ENCODE data around the gene HDAC4. TPM values are rescaled to one million over a fixed set of nuclear protein-coding genes. Genes with fewer than 3 reads are reported as not detected.

HDAC4 gene
- polyA plus RNA-seq, 1 donor (not counting 4 experiments of a cell fraction or from before 2014, with no cell fraction given), result 2.9 TPM

- no peak for DNase-seq (ENCODE audit: low read depth, low spot score)
- Histone ChIP-seq H3K36me3 (ENCODE audit: control insufficient read depth in 2 of 2, extremely low read depth in 1 of 2, insufficient read depth in 2 of 2, low read length in 2 of 2) (no peaks in the 10 kb centered on the region), H4K20me1 (ENCODE audit: control insufficient read depth, extremely low read depth, insufficient read depth, low read length) (no peaks in the 10 kb centered on the region), H3K4me1 (ENCODE audit: control insufficient read depth, extremely low read depth, insufficient read depth, low read length) (peaks cover 19% of the 10 kb centered on the region), H3K79me2 (ENCODE audit: control insufficient read depth, insufficient read depth, low read length) (no peaks in the 10 kb centered on the region), H3K9ac (ENCODE audit: control insufficient read depth, extremely low read depth, insufficient read depth, low read length) (no peak overlapping the region), H3K27me3 (ENCODE audit: control insufficient read depth, extremely low read depth, insufficient read depth, low read length) (no peaks in the 10 kb centered on the region), H2AFZ (ENCODE audit: control insufficient read depth, low read length) (no peak overlapping the region), H3K4me3 (ENCODE audit: control insufficient read depth in 2 of 3, extremely low read depth in 1 of 3, insufficient read depth in 2 of 3, low read depth in 1 of 3, low read length in 3 of 3) (no peak overlapping the region), H3K9me3 (ENCODE audit: control insufficient read depth, low read depth, low read length) (no peaks in the 10 kb centered on the region), H3K27ac (ENCODE audit: control insufficient read depth, insufficient read depth, low read length) (no peak overlapping the region), H3K4me2 (ENCODE audit: control insufficient read depth, extremely low read depth, insufficient read depth, low read depth, low read length) (no peak overlapping the region), H3K9me1 (ENCODE audit: control insufficient read depth, extremely low read depth, insufficient read depth, low read length) (no peaks in the 10 kb centered on the region)
- TF ChIP-seq EZH2 (IDR thresholded peaks at IDR 0.05; ENCODE audit: low read length) (no peak), CTCF (optimal IDR thresholded peaks at IDR 0.05 in 1 of 3, IDR thresholded peaks at IDR 0.05 in 1 of 3, conservative IDR thresholded peaks at IDR 0.05 in 1 of 3; ENCODE audit: extremely low read depth in 1 of 3, insufficient read depth in 2 of 3, low read length in 3 of 3) (no peak)
- FAIRE-seq, result no peak
- dilution Hi-C loops (cut with MboI; ENCODE audit: extremely low pct_ligation_motif_present, low sequenced_read_pairs), result no loop called here
Measured at GRCh38 chr2:239113615-239114014, 287.2 kb downstream of the HDAC4 start.

- TF ChIP-seq EZH2 (IDR thresholded peaks at IDR 0.05; ENCODE audit: low read length) (no peak), CTCF (optimal IDR thresholded peaks at IDR 0.05 in 1 of 3, IDR thresholded peaks at IDR 0.05 in 1 of 3, conservative IDR thresholded peaks at IDR 0.05 in 1 of 3; ENCODE audit: extremely low read depth in 1 of 3, insufficient read depth in 2 of 3, low read length in 3 of 3) (no peak)
- Histone ChIP-seq H3K36me3 (ENCODE audit: control insufficient read depth in 2 of 2, extremely low read depth in 1 of 2, insufficient read depth in 2 of 2, low read length in 2 of 2) (no peaks in the 10 kb centered on the region), H3K27me3 (ENCODE audit: control insufficient read depth, extremely low read depth, insufficient read depth, low read length) (no peaks in the 10 kb centered on the region), H3K27ac (ENCODE audit: control insufficient read depth, insufficient read depth, low read length) (no peak overlapping the region), H3K79me2 (ENCODE audit: control insufficient read depth, insufficient read depth, low read length) (no peaks in the 10 kb centered on the region), H3K4me3 (ENCODE audit: control insufficient read depth in 2 of 3, extremely low read depth in 1 of 3, insufficient read depth in 2 of 3, low read depth in 1 of 3, low read length in 3 of 3) (no peak overlapping the region), H4K20me1 (ENCODE audit: control insufficient read depth, extremely low read depth, insufficient read depth, low read length) (no peaks in the 10 kb centered on the region), H3K9me3 (ENCODE audit: control insufficient read depth, low read depth, low read length) (no peaks in the 10 kb centered on the region), H3K9me1 (ENCODE audit: control insufficient read depth, extremely low read depth, insufficient read depth, low read length) (no peaks in the 10 kb centered on the region), H3K4me1 (ENCODE audit: control insufficient read depth, extremely low read depth, insufficient read depth, low read length) (peaks cover 19% of the 10 kb centered on the region), H3K4me2 (ENCODE audit: control insufficient read depth, extremely low read depth, insufficient read depth, low read depth, low read length) (no peak overlapping the region), H2AFZ (ENCODE audit: control insufficient read depth, low read length) (no peak overlapping the region), H3K9ac (ENCODE audit: control insufficient read depth, extremely low read depth, insufficient read depth, low read length) (no peak overlapping the region)
- DNase-seq (ENCODE audit: low read depth, low spot score) (no peak), FAIRE-seq (no peak)
- dilution Hi-C loops (cut with MboI; ENCODE audit: extremely low pct_ligation_motif_present, low sequenced_read_pairs), result no loop called here
Measured at GRCh38 chr2:239113171-239113570, 287.6 kb downstream of the HDAC4 start.
